ENCODE measurements around the gene SDHAF2. TPM values are rescaled to one million over a fixed set of nuclear protein-coding genes. Genes with fewer than 3 reads are reported as not detected.

Gene SDHAF2
- polyA plus RNA-seq, 1 of the 3 experiments (the other 2 are of a cell fraction), result 81.7 TPM

DNA sequence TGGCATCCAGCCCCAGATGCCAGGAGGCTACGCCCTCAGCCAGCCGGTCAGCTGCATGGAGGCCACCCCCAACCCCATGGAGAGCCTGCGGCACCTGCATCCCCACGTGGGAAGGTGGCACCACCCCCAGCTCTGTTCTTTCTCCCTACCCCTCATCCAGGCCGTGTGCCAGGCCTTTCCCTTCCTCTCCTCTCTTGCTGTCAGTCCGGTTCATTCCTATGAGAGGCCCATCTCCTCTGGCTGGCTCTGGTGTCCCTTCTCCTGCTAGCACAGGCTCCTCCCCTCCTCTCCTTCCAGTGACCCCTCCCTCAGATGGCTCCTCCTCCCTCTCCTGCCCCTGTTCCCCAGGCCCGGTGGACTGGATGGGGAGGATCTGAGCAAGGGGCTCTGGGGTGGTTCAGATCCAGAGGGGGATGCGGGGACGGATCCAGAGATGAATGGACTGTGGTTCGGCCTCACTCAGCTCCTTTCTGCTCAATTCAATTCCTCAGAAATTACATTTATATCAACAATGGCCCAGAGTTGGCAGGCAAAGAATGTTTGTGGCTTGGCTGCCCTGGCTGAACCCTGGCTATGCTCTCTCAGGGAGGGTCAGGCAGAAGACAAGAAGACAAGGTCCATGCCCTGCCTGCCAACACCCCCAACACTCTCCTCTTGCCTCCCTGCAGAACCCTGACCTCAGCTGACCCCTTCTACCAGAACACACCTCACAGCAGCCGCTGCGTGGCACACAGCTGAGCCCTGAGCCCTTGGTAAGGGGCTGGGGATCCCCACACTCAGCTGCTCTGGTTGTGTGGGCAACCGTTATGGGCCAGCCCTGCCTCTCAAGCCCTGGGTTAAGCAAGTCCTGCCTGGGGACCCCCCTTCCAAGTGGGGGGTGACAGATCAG, 60.2 kb downstream of the SDHAF2 start:
- Histone ChIP-seq H3K4me2 (peak overlapping the region; percentile 28; the same call in 1 of the 2 replicates), H3K36me3 (replicated peaks in 1 of 2; ENCODE audit: control insufficient read depth in 1 of 2, insufficient read depth in 2 of 2, low read length in 1 of 2) (no peaks in the 10 kb centered on the region), H3K9ac (no peak overlapping the region), H3K9me2 (no peaks in the 10 kb centered on the region), H3K79me2 (ENCODE audit: insufficient read depth) (no peaks in the 10 kb centered on the region), H3K4me3 (ENCODE audit: low read depth in 2 of 2, low read length in 1 of 2) (no peak overlapping the region), H3K4me1 (ENCODE audit: control insufficient read depth in 1 of 2, insufficient read depth in 2 of 2, low read depth in 1 of 2, low read length in 1 of 2) (peaks cover 6 to 33% of the 10 kb centered on the region in 2 experiments; a peak in 1 of 4 replicates), H3F3A (replicated peaks; ENCODE audit: insufficient read depth) (no peaks in the 10 kb centered on the region), H2AFZ (ENCODE audit: low read depth) (no peak overlapping the region), H3K9me3 (no peaks in the 10 kb centered on the region), H3K27ac (ENCODE audit: low read depth in 2 of 2, low read length in 1 of 2) (peak overlapping the region in 1 of 2 experiments; percentile 4; a peak in 1 of 4 replicates), H3K27me3 (ENCODE audit: insufficient read depth) (no peaks in the 10 kb centered on the region), H4K20me1 (ENCODE audit: insufficient read depth) (no peaks in the 10 kb centered on the region)
- ChIA-PET POLR2A (no interaction called here), CTCF (interaction anchor here (0.6 to 21.8 kb wide), 8 partner anchors 13 to 1053 kb away, joined by 3 to 670 read pairs (median 6); partner anchors contain the start of gene LRRC10B)
- 66% methylated on average over 13 of the region's 13 CpGs for WGBS (ENCODE audit: low lambda C conversion rate)
- TF ChIP-seq RXRA (IDR thresholded peaks at IDR 0.05; ENCODE audit: borderline replicate concordance, low read depth), result peak; percentile 89
- no peak for TF ChIP-seq REST (IDR thresholded peaks at IDR 0.05; ENCODE audit: low read depth, low read length)
- TF ChIP-seq NFIC (IDR thresholded peaks at IDR 0.05; ENCODE audit: borderline replicate concordance), result peak; percentile 55; the same call in 1 of the 2 replicates
- TF ChIP-seq, protein P1, sequence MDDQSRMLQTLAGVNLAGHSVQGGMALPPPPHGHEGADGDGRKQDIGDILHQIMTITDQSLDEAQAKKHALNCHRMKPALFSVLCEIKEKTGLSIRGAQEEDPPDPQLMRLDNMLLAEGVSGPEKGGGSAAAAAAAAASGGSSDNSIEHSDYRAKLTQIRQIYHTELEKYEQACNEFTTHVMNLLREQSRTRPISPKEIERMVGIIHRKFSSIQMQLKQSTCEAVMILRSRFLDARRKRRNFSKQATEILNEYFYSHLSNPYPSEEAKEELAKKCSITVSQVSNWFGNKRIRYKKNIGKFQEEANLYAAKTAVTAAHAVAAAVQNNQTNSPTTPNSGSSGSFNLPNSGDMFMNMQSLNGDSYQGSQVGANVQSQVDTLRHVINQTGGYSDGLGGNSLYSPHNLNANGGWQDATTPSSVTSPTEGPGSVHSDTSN (IDR thresholded peaks at IDR 0.05), result peak; percentile 38; the same call in 1 of the 2 replicates
- peak; percentile 80 for DNase-seq

- no peaks in the 10 kb centered on the region for H3F3A ChIP-seq (replicated peaks; ENCODE audit: insufficient read depth)
- 86% methylated on average over 9 of the region's 12 CpGs for WGBS (ENCODE audit: low lambda C conversion rate)
- H4K20me1 ChIP-seq (ENCODE audit: insufficient read depth), result no peaks in the 10 kb centered on the region
- no peak for TF ChIP-seq MXI1 (IDR thresholded peaks at IDR 0.05; ENCODE audit: low read depth, low read length)
- no peak for TF ChIP-seq SMC3 (IDR thresholded peaks at IDR 0.05; ENCODE audit: low read depth, low read length)
- TF ChIP-seq RAD21 (IDR thresholded peaks at IDR 0.05; ENCODE audit: low read length), result no peak
- no peak for TF ChIP-seq GATA2 (CRISPR knock-in tag; IDR thresholded peaks at IDR 0.05)
- TF ChIP-seq NFIC (IDR thresholded peaks at IDR 0.05; ENCODE audit: borderline replicate concordance), result no peak
- TF ChIP-seq NRF1 (IDR thresholded peaks at IDR 0.05; ENCODE audit: low read depth, low read length), result no peak
- no peak for TF ChIP-seq RCOR1 (IDR thresholded peaks at IDR 0.05; ENCODE audit: low read length)
- TF ChIP-seq, protein P1 (IDR thresholded peaks at IDR 0.05), result no peak
- no peak for TF ChIP-seq FOSL2 (IDR thresholded peaks at IDR 0.05; ENCODE audit: borderline replicate concordance, low read depth)
- no peak for TF ChIP-seq TAF1 (IDR thresholded peaks at IDR 0.05; ENCODE audit: borderline replicate concordance, low read depth, low read length)
- no peak for TF ChIP-seq MEF2A (IDR thresholded peaks at IDR 0.05; ENCODE audit: borderline replicate concordance, low read depth)
- TF ChIP-seq EZH2phosphoT487 (IDR thresholded peaks at IDR 0.05; ENCODE audit: borderline replicate concordance, low read depth), result no peak
- no peak for TF ChIP-seq YY1 (IDR thresholded peaks at IDR 0.05; ENCODE audit: low read depth)
- no peak for TF ChIP-seq ELF1 (IDR thresholded peaks at IDR 0.05)
- no peaks in the 10 kb centered on the region for H3K27me3 ChIP-seq (ENCODE audit: insufficient read depth)
- no peak overlapping the region for H3K9ac ChIP-seq
- H3K4me2 ChIP-seq, result no peak overlapping the region
- no peaks in the 10 kb centered on the region for H3K9me2 ChIP-seq
- H3K4me1 ChIP-seq (ENCODE audit: control insufficient read depth in 1 of 2, insufficient read depth in 2 of 2, low read depth in 1 of 2, low read length in 1 of 2), result peaks cover 6 to 38% of the 10 kb centered on the region in 2 experiments; a peak in 1 of 4 replicates
- no peaks in the 10 kb centered on the region for H3K9me3 ChIP-seq
- CTCF ChIA-PET, result interaction anchor here (0.9 to 21.8 kb wide), 5 partner anchors 9 to 147 kb away, joined by 3 to 670 read pairs (median 5); partner anchors contain the start of gene LRRC10B
- H3K36me3 ChIP-seq (replicated peaks in 1 of 2; ENCODE audit: control insufficient read depth in 1 of 2, insufficient read depth in 2 of 2, low read length in 1 of 2), result no peaks in the 10 kb centered on the region
- H3K27ac ChIP-seq (ENCODE audit: low read depth in 2 of 2, low read length in 1 of 2), result no peak overlapping the region; a peak in 1 of 4 replicates
- H2AFZ ChIP-seq (ENCODE audit: low read depth), result no peak overlapping the region
- H3K79me2 ChIP-seq (ENCODE audit: insufficient read depth), result no peaks in the 10 kb centered on the region
- no peak overlapping the region for H3K4me3 ChIP-seq (ENCODE audit: low read depth in 2 of 2, low read length in 1 of 2)
- DNase-seq, result no peak
- POLR2A ChIA-PET, result no interaction called here
Observed at GRCh38 chr11:61491736-61492395, 61.9 kb downstream of the SDHAF2 start.
